Panc1 (cell line): Measurements from ENCODE around the gene NIF3L1. TPM values are rescaled to one million over a fixed set of nuclear protein-coding genes. Genes with fewer than 3 reads are reported as not detected.
A peak's percentile ranks its signal among the peaks of the same experiment; 100 is the strongest.

ENCODE experiments used
- ATAC-seq: fragments of 200-7000 bp; cut with Tn5 transposase; 2 replicates; pipeline ENCODE4 v1.9.1; 2020; ENCODE audit warnings: mild to moderate bottlenecking, moderate library complexity
- Bru-seq: library from RNA; stranded (reverse); fragments of 400-500 nt; gene quantifications from one replicate; lab custom pipeline; 2021; lab: Mats Ljungman, UMichigan
- BruChase-seq, 2 experiments: library from RNA; stranded (reverse); fragments of 400-500 nt; gene quantifications; one replicate each; lab custom pipeline; 2021; lab: Mats Ljungman, UMichigan
- BruUV-seq: library from RNA; stranded (reverse); fragments of 400-500 nt; replicated peaks from 2 replicates; lab custom pipeline; 2021; lab: Mats Ljungman, UMichigan
- CTCF ChIA-PET: fragments of 300-600 bp; sonication (Branson Sonifier 250); formaldehyde crosslinking; loops from one replicate; lab custom pipeline; 2022; ENCODE audit warnings: antibody characterized with exemption; lab: Charles Lee
- POLR2A ChIA-PET: fragments of 300-600 bp; sonication (Branson Sonifier 250); formaldehyde crosslinking; loops from one replicate; lab custom pipeline; 2022; ENCODE audit warnings: antibody characterized with exemption; lab: Charles Lee
- DNase-seq: peaks from one replicate; pipeline ENCODE4 v3.0.0-alpha.2; 2010; ENCODE audit warnings: low read depth, low spot score
- H3K27ac ChIP-seq: 2 replicates; pipeline ENCODE4 v1.5.1; 2011; ENCODE audit warnings: mild to moderate bottlenecking, low read length, inconsistent platforms
- H3K27me3 ChIP-seq: fragments of 200-500 bp; sonication (Bioruptor generic); 2 replicates; pipeline ENCODE4 v1.6.0; 2014; ENCODE audit warnings: low read length, inconsistent platforms; ENCODE audit not compliant: control insufficient read depth, insufficient read depth
- H3K36me3 ChIP-seq: fragments of 200-500 bp; sonication (Bioruptor generic); 2 replicates; pipeline ENCODE4 v1.5.1; 2014; ENCODE audit warnings: inconsistent platforms, mild to moderate bottlenecking, low read length, moderate library complexity; ENCODE audit not compliant: control insufficient read depth, insufficient read depth
- H3K4me1 ChIP-seq: 2 replicates; pipeline ENCODE4 v1.5.1; 2011; ENCODE audit warnings: inconsistent platforms, mild to moderate bottlenecking, low read length, moderate library complexity; ENCODE audit not compliant: control insufficient read depth, insufficient read depth
- H3K4me3 ChIP-seq, 2 experiments: 2 replicates each; pipeline ENCODE4 v1.5.1; 2011 to 2012; ENCODE audit warnings: low read depth in 2 of 2, low read length in 2 of 2, mild to moderate bottlenecking in 2 of 2, inconsistent platforms in 1 of 2, moderate library complexity in 1 of 2
- H3K9me3 ChIP-seq: fragments of 200-500 bp; sonication (Bioruptor generic); 2 replicates; pipeline ENCODE4 v1.5.1; 2014; ENCODE audit warnings: low read depth, mild to moderate bottlenecking, inconsistent platforms, low read length, moderate library complexity; ENCODE audit not compliant: control insufficient read depth, insufficient read depth
- POLR2AphosphoS5 ChIP-seq: IDR thresholded peaks from 2 replicates; pipeline ENCODE4 v1.6.1; 2012; ENCODE audit warnings: mild to moderate bottlenecking, low read depth, low read length, moderate library complexity
- SIN3A ChIP-seq: IDR thresholded peaks from 2 replicates; pipeline ENCODE4 v1.6.1; 2012; ENCODE audit warnings: low read depth, mild to moderate bottlenecking, low read length, moderate library complexity, borderline replicate concordance; ENCODE audit not compliant: insufficient read depth
- TCF7L2 ChIP-seq: IDR thresholded peaks from 2 replicates; pipeline ENCODE4 v1.6.1; 2011; ENCODE audit warnings: mild to moderate bottlenecking, low read depth, low read length, inconsistent platforms
- in situ Hi-C: cut with HindIII; loops from 2 replicates; pipeline ENCODE4 v1.10.0; 2016; ENCODE audit warnings: low sequenced_read_pairs, low pct_unique_long_range_greater_than_20kb
- intact Hi-C: fragments of 100-400 bp; cut with micrococcal nuclease; formaldehyde crosslinking; loops from one replicate; pipeline ENCODE4 v1.10.0; 2022; ENCODE audit not compliant: unreplicated experiment
- long read RNA-seq: library from polyadenylated mRNA; unstranded; transcript quantifications from one replicate; pipeline ENCODE4 v2.0.0, GENCODE V29; 2021; ENCODE audit not compliant: unreplicated experiment
- polyA plus RNA-seq: library from polyadenylated mRNA; unstranded; fragments of >200 nt; gene quantifications from one replicate; pipeline ENCODE4 v1.2.1, GENCODE V29; 2012; ENCODE audit warnings: missing spikeins; ENCODE audit not compliant: insufficient read length
- total RNA-seq: library from RNA; stranded (reverse); gene quantifications from one replicate; pipeline ENCODE4 v1.2.1, GENCODE V29; 2021; ENCODE audit not compliant: unreplicated experiment
- TF ChIP-seq, protein P1 (sequence below): fragments of 450-650 bp; IDR thresholded peaks from 2 replicates; pipeline ENCODE4 v1.5.1; 2017; ENCODE audit warnings: mild to moderate bottlenecking
- TF ChIP-seq, protein P2 (sequence below), 2 experiments: IDR thresholded peaks; 2 replicates each; pipeline ENCODE4 v1.6.1; 2011 to 2012; ENCODE audit warnings: low read depth in 2 of 2, control low read depth in 1 of 2, low read length in 1 of 2, mild to moderate bottlenecking in 1 of 2, moderate library complexity in 1 of 2; ENCODE audit not compliant: insufficient read depth in 1 of 2

NIF3L1 gene, protein sequence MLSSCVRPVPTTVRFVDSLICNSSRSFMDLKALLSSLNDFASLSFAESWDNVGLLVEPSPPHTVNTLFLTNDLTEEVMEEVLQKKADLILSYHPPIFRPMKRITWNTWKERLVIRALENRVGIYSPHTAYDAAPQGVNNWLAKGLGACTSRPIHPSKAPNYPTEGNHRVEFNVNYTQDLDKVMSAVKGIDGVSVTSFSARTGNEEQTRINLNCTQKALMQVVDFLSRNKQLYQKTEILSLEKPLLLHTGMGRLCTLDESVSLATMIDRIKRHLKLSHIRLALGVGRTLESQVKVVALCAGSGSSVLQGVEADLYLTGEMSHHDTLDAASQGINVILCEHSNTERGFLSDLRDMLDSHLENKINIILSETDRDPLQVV
- total RNA-seq (37.4 TPM), Bru-seq, nascent RNA (percentile 81 among the genes with signal in this experiment), BruChase-seq, experiment 1, labeled RNA remaining after a 2-hour chase (percentile 82 among the genes with signal in this experiment), BruChase-seq, experiment 2, labeled RNA remaining after a 6-hour chase (percentile 83 among the genes with signal in this experiment)
- polyA plus RNA-seq: 28.4 TPM
- long read RNA-seq, transcript NIF3L1-202 (7 exons, 1,680 nt): major isoform, 10 of 56 reads
- long read RNA-seq, transcript NIF3L1-201 (7 exons, 1,626 nt): minor isoform, 5 of 56 reads
- long read RNA-seq, partial matches to known transcripts: 16 of 56 reads
- long read RNA-seq, other reads (novel, unspliced or antisense): 25 of 56 reads

DNA sequence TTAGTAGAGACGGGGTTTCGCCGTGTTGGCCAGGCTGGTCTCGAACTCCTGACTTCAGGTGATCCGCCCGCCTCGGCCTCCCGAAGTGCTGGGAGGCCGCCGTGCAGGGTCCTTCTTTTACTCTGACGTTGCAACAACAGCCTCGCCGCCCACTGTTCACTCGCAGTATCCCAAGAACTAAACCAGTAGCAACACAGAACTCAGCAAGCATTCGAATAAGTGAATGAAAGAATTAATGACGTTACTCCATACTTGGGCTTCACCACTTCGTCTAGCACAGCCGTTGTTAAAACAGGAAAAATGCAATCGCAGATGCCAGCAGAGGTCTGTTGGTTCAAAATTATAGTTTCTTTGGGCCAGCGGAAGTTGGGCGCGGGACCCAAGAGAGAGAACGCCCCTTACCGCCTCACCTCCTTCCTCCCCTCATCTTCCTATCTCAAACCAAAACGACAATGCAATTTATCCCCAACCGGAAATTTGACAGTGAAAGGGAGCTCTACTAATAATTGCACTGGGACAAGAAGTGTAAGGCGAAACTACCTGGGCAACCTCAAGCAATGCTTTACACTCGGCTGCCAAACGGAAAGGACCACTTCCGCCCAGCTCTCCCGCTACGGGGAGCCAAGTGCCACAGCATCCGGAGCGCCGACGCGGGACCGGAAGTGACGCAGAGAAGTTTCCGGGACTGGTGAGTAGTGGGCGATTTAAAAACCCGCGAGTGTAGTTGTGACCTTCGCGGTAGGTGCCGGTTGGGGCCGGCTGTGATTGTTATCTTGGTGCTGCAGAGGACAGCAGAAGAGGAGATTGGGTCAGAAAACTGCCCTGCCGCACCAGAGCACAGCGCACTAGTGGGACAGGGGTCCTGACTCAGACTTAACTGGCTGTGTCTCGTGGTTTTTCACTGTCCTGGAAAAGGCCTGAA is at the start of gene NIF3L1, which contains the start of gene PPIL3:
TSS of gene NIF3L1 (plus strand) at position 668 of the 922 bp plus-strand sequence. CDS start 2,573 bp downstream, outside the sequence.
TSS of gene PPIL3 (minus strand) at position 374 of the 922 bp plus-strand sequence. CDS start 1,462 bp downstream, outside the sequence.
- CTCF ChIA-PET: no interaction called here
- TF ChIP-seq TCF7L2: peak; percentile 28; the same call in 1 of the 2 replicates
- TF ChIP-seq, protein P1, sequence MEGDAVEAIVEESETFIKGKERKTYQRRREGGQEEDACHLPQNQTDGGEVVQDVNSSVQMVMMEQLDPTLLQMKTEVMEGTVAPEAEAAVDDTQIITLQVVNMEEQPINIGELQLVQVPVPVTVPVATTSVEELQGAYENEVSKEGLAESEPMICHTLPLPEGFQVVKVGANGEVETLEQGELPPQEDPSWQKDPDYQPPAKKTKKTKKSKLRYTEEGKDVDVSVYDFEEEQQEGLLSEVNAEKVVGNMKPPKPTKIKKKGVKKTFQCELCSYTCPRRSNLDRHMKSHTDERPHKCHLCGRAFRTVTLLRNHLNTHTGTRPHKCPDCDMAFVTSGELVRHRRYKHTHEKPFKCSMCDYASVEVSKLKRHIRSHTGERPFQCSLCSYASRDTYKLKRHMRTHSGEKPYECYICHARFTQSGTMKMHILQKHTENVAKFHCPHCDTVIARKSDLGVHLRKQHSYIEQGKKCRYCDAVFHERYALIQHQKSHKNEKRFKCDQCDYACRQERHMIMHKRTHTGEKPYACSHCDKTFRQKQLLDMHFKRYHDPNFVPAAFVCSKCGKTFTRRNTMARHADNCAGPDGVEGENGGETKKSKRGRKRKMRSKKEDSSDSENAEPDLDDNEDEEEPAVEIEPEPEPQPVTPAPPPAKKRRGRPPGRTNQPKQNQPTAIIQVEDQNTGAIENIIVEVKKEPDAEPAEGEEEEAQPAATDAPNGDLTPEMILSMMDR: no peak
- peak; percentile 89 for TF ChIP-seq SIN3A
- TF ChIP-seq POLR2AphosphoS5: peak; percentile 74
- TF ChIP-seq, protein P2, sequence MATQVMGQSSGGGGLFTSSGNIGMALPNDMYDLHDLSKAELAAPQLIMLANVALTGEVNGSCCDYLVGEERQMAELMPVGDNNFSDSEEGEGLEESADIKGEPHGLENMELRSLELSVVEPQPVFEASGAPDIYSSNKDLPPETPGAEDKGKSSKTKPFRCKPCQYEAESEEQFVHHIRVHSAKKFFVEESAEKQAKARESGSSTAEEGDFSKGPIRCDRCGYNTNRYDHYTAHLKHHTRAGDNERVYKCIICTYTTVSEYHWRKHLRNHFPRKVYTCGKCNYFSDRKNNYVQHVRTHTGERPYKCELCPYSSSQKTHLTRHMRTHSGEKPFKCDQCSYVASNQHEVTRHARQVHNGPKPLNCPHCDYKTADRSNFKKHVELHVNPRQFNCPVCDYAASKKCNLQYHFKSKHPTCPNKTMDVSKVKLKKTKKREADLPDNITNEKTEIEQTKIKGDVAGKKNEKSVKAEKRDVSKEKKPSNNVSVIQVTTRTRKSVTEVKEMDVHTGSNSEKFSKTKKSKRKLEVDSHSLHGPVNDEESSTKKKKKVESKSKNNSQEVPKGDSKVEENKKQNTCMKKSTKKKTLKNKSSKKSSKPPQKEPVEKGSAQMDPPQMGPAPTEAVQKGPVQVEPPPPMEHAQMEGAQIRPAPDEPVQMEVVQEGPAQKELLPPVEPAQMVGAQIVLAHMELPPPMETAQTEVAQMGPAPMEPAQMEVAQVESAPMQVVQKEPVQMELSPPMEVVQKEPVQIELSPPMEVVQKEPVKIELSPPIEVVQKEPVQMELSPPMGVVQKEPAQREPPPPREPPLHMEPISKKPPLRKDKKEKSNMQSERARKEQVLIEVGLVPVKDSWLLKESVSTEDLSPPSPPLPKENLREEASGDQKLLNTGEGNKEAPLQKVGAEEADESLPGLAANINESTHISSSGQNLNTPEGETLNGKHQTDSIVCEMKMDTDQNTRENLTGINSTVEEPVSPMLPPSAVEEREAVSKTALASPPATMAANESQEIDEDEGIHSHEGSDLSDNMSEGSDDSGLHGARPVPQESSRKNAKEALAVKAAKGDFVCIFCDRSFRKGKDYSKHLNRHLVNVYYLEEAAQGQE (IDR thresholded peaks at IDR 0.05; ENCODE audit: insufficient read depth in 1 of 2, low read depth in 2 of 2, low read length in 1 of 2): 0 out of 4 replicates have a peak, but pooled peaks of 1 of the 2 experiments have one; percentile 63
- TSS peak; percentile 75 for BruUV-seq

DNA sequence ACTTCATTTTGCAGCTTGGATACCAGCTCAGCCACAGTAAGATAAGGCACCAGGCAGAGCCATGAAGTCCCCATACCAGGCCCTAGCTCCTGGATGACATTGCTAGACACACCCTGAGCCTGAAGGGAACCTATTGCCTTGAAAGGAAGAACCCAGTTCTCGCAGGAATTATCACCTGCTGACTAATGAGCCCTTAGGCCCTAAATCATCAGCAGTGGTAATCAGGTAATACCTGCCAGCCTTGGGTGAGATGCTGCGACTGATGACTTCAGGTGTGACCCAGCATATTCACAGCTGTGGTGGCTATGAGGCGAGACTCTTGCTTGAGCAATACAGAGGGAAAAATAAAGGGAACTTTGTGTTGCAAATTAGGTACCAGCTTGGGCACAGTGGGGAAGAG is 49.7 kb upstream of the NIF3L1 start:
- Histone ChIP-seq H3K9me3 (peaks cover 4% of the 10 kb centered on the region; the same call in 1 of the 2 replicates), H3K36me3 (no peaks in the 10 kb centered on the region), H3K27ac (no peak overlapping the region), H3K27me3 (no peaks in the 10 kb centered on the region), H3K4me3 (no peak overlapping the region), H3K4me1 (no peaks in the 10 kb centered on the region)
- ChIA-PET CTCF (no interaction called here), POLR2A (no interaction called here)
- DNase-seq (no peak), ATAC-seq (peak; percentile 21; the same call in 1 of the 2 replicates)
- BruUV-seq: no TSS peak
- in situ Hi-C loops (no loop called here), intact Hi-C loops (no loop called here)
- TF ChIP-seq POLR2AphosphoS5 (no peak), TCF7L2 (no peak), SIN3A (no peak)
- TF ChIP-seq, protein P2 (IDR thresholded peaks at IDR 0.05; ENCODE audit: insufficient read depth in 1 of 2, low read depth in 2 of 2, low read length in 1 of 2): no peak
- TF ChIP-seq, protein P1: no peak

More for the DNA sequence above, at the start of gene NIF3L1, which contains the start of gene PPIL3:
- POLR2A ChIA-PET: interaction anchor here (0.6 to 1.6 kb wide), 4 partner anchors 25 to 223 kb away, joined by 4 to 7 read pairs (median 4); partner anchors contain the start of gene ORC2
- in situ Hi-C loops (no loop called here), intact Hi-C loops (no loop called here)
- peaks cover 7% of the 10 kb centered on the region for H3K36me3 ChIP-seq
- H3K4me3 ChIP-seq: peak within 1 kb of the TSS; percentile 94 to 95
- H3K27me3 ChIP-seq: no peaks in the 10 kb centered on the region
- no peaks in the 10 kb centered on the region for H3K9me3 ChIP-seq
- peak; percentile 98 for ATAC-seq
- peak within 1 kb of the TSS; percentile 98 for H3K27ac ChIP-seq
- H3K4me1 ChIP-seq: no peaks in the 10 kb centered on the region
- peak; percentile 96 for DNase-seq
